SK-N-SH (cell line): ENCODE results near the gene SMCO2. TPM values are rescaled to one million over a fixed set of nuclear protein-coding genes. Genes with fewer than 3 reads are reported as not detected.
A peak's percentile ranks its signal among the peaks of the same experiment; 100 is the strongest.

Source experiments
- CTCF ChIA-PET: fragments of 300-600, 350-600 bp; formaldehyde crosslinking; extraction: SDS; loops from one replicate; lab custom pipeline; 2021; lab: Yijun Ruan, JAX
- POLR2A ChIA-PET: fragments of 350-600 bp; sonication (Branson Sonifier 250); formaldehyde crosslinking; extraction: SDS; loops from one replicate; lab custom pipeline; 2020; ENCODE audit warnings: antibody characterized with exemption, inconsistent platforms; lab: Yijun Ruan, JAX
- DNase-seq: peaks from one replicate; pipeline ENCODE4 v3.0.0; 2012
- H2AFZ ChIP-seq: fragments of 200-600 bp; sonication (generic); 2 replicates; pipeline ENCODE4 v1.8.1; 2016; ENCODE audit warnings: antibody characterized with exemption, mild to moderate bottlenecking, low read depth
- H3F3A ChIP-seq: fragments of 200-600 bp; sonication (generic); replicated peaks from 2 replicates; pipeline ENCODE3; 2016; ENCODE audit warnings: antibody characterized with exemption, mild to moderate bottlenecking; ENCODE audit not compliant: insufficient read depth
- H3K27ac ChIP-seq, 2 experiments: fragments of 200-500 bp in 1 of 2; fragments of 200-600 bp in 1 of 2; sonication (Bioruptor generic) in 1 of 2; sonication (generic), shearing (Covaris generic) in 1 of 2; 2 replicates each; pipeline versions ENCODE4 v1.5.1 to v1.6.1; 2014 to 2016; ENCODE audit warnings: low read depth in 2 of 2, inconsistent platforms in 1 of 2, low read length in 1 of 2, mild to moderate bottlenecking in 1 of 2, mixed read lengths in 1 of 2
- H3K27me3 ChIP-seq: fragments of 200-600 bp; sonication (generic), shearing (Covaris generic); 2 replicates; pipeline ENCODE4 v1.6.1; 2016; ENCODE audit warnings: mixed run types; ENCODE audit not compliant: insufficient read depth
- H3K36me3 ChIP-seq, 2 experiments: fragments of 200-500 bp in 1 of 2; fragments of 200-600 bp in 1 of 2; sonication (Bioruptor generic) in 1 of 2; sonication (generic) in 1 of 2; replicated peaks in 1 of 2; 2 replicates each; pipeline versions ENCODE3 to v1.5.1; 2014 to 2016; ENCODE audit warnings: low read length in 1 of 2, mild to moderate bottlenecking in 1 of 2; ENCODE audit not compliant: insufficient read depth in 2 of 2, control insufficient read depth in 1 of 2
- H3K4me1 ChIP-seq, 2 experiments: fragments of 200-500 bp in 1 of 2; fragments of 200-600 bp in 1 of 2; sonication (Bioruptor generic) in 1 of 2; sonication (generic), shearing (Covaris generic) in 1 of 2; 2 replicates each; pipeline versions ENCODE4 v1.5.1 to v1.6.1; 2014 to 2016; ENCODE audit warnings: low read depth in 1 of 2, low read length in 1 of 2, mixed run types in 1 of 2; ENCODE audit not compliant: insufficient read depth in 2 of 2, control insufficient read depth in 1 of 2
- H3K4me2 ChIP-seq: fragments of 200-600 bp; sonication (generic), shearing (Covaris generic); 2 replicates; pipeline ENCODE4 v1.6.1; 2017; ENCODE audit warnings: mixed run types
- H3K4me3 ChIP-seq, 2 experiments: fragments of 200-500 bp in 1 of 2; fragments of 200-600 bp in 1 of 2; sonication (Bioruptor generic) in 1 of 2; sonication (generic), shearing (Covaris generic) in 1 of 2; 2 replicates each; pipeline versions ENCODE4 v1.5.1 to v1.8.1; 2014 to 2016; ENCODE audit warnings: low read depth in 2 of 2, inconsistent platforms in 1 of 2, low read length in 1 of 2, mild to moderate bottlenecking in 1 of 2, mixed read lengths in 1 of 2, moderate library complexity in 1 of 2
- H3K79me2 ChIP-seq: fragments of 200-600 bp; sonication (generic); 2 replicates; pipeline ENCODE4 v1.8.1; 2017; ENCODE audit warnings: mild to moderate bottlenecking; ENCODE audit not compliant: insufficient read depth
- H3K9ac ChIP-seq: fragments of 200-600 bp; sonication (generic); 2 replicates; pipeline ENCODE4 v1.6.1; 2017; ENCODE audit warnings: mixed run types
- H3K9me2 ChIP-seq: fragments of 200-600 bp; sonication (generic); 2 replicates; pipeline ENCODE4 v1.6.1; 2017; ENCODE audit warnings: mixed run types
- H3K9me3 ChIP-seq: fragments of 200-600 bp; sonication (generic); 2 replicates; pipeline ENCODE4 v1.6.1; 2017; ENCODE audit warnings: mixed run types, mild to moderate bottlenecking, moderate library complexity
- H4K20me1 ChIP-seq: fragments of 200-600 bp; sonication (generic); 2 replicates; pipeline ENCODE4 v1.6.1; 2017; ENCODE audit warnings: mild to moderate bottlenecking, mixed run types; ENCODE audit not compliant: insufficient read depth
- CHD2 ChIP-seq: fragments of 150-350 bp; IDR thresholded peaks from 2 replicates; pipeline ENCODE4 v1.6.1; 2018; ENCODE audit warnings: low read length; ENCODE audit not compliant: partially characterized antibody
- ELF1 ChIP-seq: IDR thresholded peaks from 2 replicates; pipeline ENCODE4 v1.4.0; 2012
- EZH2phosphoT487 ChIP-seq: fragments of 200-600 bp; sonication (generic); IDR thresholded peaks from 2 replicates; pipeline ENCODE4 v1.6.1; 2017; ENCODE audit warnings: low read depth, mixed run types, mild to moderate bottlenecking, antibody characterized with exemption, moderate library complexity, borderline replicate concordance
- FOXM1 ChIP-seq: IDR thresholded peaks from 2 replicates; pipeline ENCODE4 v1.4.0; 2012; ENCODE audit warnings: low read depth, mild to moderate bottlenecking
- GABPA ChIP-seq: IDR thresholded peaks from 2 replicates; pipeline ENCODE4 v1.4.0; 2012; ENCODE audit warnings: low read depth, mild to moderate bottlenecking
- GATA2 ChIP-seq: sonication (generic); formaldehyde crosslinking; IDR thresholded peaks from 2 replicates; pipeline ENCODE4 v1.5.0; 2020; ENCODE audit warnings: mild to moderate bottlenecking, missing genetic modification reagents
- IRF3 ChIP-seq: fragments of 150-350 bp; IDR thresholded peaks from 2 replicates; pipeline ENCODE4 v1.6.1; 2016; ENCODE audit warnings: mild to moderate bottlenecking, low read depth, low read length
- MEF2A ChIP-seq: IDR thresholded peaks from 2 replicates; pipeline ENCODE4 v1.4.0; 2012; ENCODE audit warnings: low read depth, borderline replicate concordance
- NFIC ChIP-seq: IDR thresholded peaks from 2 replicates; pipeline ENCODE4 v1.4.0; 2012; ENCODE audit warnings: borderline replicate concordance
- NRF1 ChIP-seq: IDR thresholded peaks from 2 replicates; pipeline ENCODE4 v1.6.1; 2012; ENCODE audit warnings: low read depth, mild to moderate bottlenecking, low read length
- PBX3 ChIP-seq: IDR thresholded peaks from 2 replicates; pipeline ENCODE4; 2012
- POLR2AphosphoS5 ChIP-seq: IDR thresholded peaks from 2 replicates; pipeline ENCODE4 v1.6.1; 2012; ENCODE audit warnings: low read depth, low read length
- RFX5 ChIP-seq: IDR thresholded peaks from 2 replicates; pipeline ENCODE4 v1.6.1; 2012; ENCODE audit warnings: mild to moderate bottlenecking, improper control_type of control experiment, low read length
- RXRA ChIP-seq: IDR thresholded peaks from 2 replicates; pipeline ENCODE4 v1.4.0; 2012; ENCODE audit warnings: low read depth, mild to moderate bottlenecking, borderline replicate concordance
- SIN3A ChIP-seq: IDR thresholded peaks from 2 replicates; pipeline ENCODE4 v1.6.1; 2012; ENCODE audit warnings: low read depth, mild to moderate bottlenecking, low read length, moderate library complexity, borderline replicate concordance
- SMC3 ChIP-seq: IDR thresholded peaks from 2 replicates; pipeline ENCODE4 v1.6.1; 2012; ENCODE audit warnings: low read depth, low read length, improper control_type of control experiment
- TAF1 ChIP-seq: IDR thresholded peaks from 2 replicates; pipeline ENCODE4 v1.6.1; 2012; ENCODE audit warnings: low read depth, mild to moderate bottlenecking, low read length, moderate library complexity, borderline replicate concordance
- USF1 ChIP-seq: IDR thresholded peaks from 2 replicates; pipeline ENCODE4 v1.4.0; 2012; ENCODE audit warnings: low read depth, borderline replicate concordance
- USF2 ChIP-seq: fragments of 150-350 bp; IDR thresholded peaks from 2 replicates; pipeline ENCODE4 v1.6.1; 2017; ENCODE audit warnings: antibody characterized with exemption, low read length, low read depth, borderline replicate concordance
- YY1 ChIP-seq: IDR thresholded peaks from 2 replicates; pipeline ENCODE4 v1.4.0; 2012; ENCODE audit warnings: low read depth, mild to moderate bottlenecking
- ZBTB33 ChIP-seq: IDR thresholded peaks from 2 replicates; pipeline ENCODE4 v1.4.0; 2012; ENCODE audit warnings: low read depth, borderline replicate concordance
- WGBS: methylation state at CpG from one replicate; pipeline ENCODE4 v1.1.6; 2017; ENCODE audit warnings: low lambda C conversion rate; 5-methylcytosine and 5-hydroxymethylcytosine counted together
- polyA plus RNA-seq, 3 experiments: library from polyadenylated mRNA; depleted of rRNA; stranded (reverse); fragments of >200 nt; gene quantifications; 2 replicates each; pipeline ENCODE4 v1.2.3, GENCODE V29; 2012

The SMCO2 gene
- polyA plus RNA-seq, 1 of the 3 experiments (the other 2 are of a cell fraction), result 0.21 TPM

GRCh38 chr12:27535318-27535717 is 88.8 kb downstream of the SMCO2 start:
- Histone ChIP-seq H2AFZ (no peak overlapping the region), H3K9me2 (no peaks in the 10 kb centered on the region)
- no peak for DNase-seq
- TF ChIP-seq CHD2 (no peak), PBX3 (no peak), GABPA (no peak), RFX5 (no peak), NRF1 (no peak), RXRA (no peak), NFIC (no peak), USF1 (no peak), EZH2phosphoT487 (no peak), USF2 (no peak), MEF2A (no peak)
- TF ChIP-seq, all 33 proteins: peak for 0
- Histone ChIP-seq H3K9ac (no peak overlapping the region), H3K4me2 (no peak overlapping the region), H3K27ac (peak overlapping the region in 1 of 2 experiments; percentile 48; a peak in 1 of 4 replicates), H3K9me3 (no peaks in the 10 kb centered on the region), H4K20me1 (peaks cover 94% of the 10 kb centered on the region), H3F3A (peaks cover 10% of the 10 kb centered on the region), H3K27me3 (no peaks in the 10 kb centered on the region), H3K36me3 (peaks cover 12 to 48% of the 10 kb centered on the region in 2 experiments), H3K4me3 (no peak overlapping the region), H3K79me2 (peaks cover 100% of the 10 kb centered on the region), H3K4me1 (peaks cover 2 to 18% of the 10 kb centered on the region in 2 experiments; a peak in 3 of 4 replicates)
- 92% methylated on average over 6 of the region's 6 CpGs for WGBS
- ChIA-PET POLR2A (no interaction called here), CTCF (no interaction called here)

GRCh38 chr12:27537855-27538675 is 91.5 kb downstream of the SMCO2 start:
- peaks cover 12 to 30% of the 10 kb centered on the region in 2 experiments for H3K36me3 ChIP-seq
- H3K9me2 ChIP-seq, result no peaks in the 10 kb centered on the region
- H3K4me2 ChIP-seq, result no peak overlapping the region
- POLR2A ChIA-PET, result no interaction called here
- 91% methylated on average over 8 of the region's 8 CpGs for WGBS
- H2AFZ ChIP-seq, result no peak overlapping the region
- H3K9ac ChIP-seq, result no peak overlapping the region
- no peak overlapping the region for H3K27ac ChIP-seq
- CTCF ChIA-PET, result interaction anchor here (1.0 kb wide), 1 partner anchor 96 kb away, joined by 3 read pairs; no protein-coding TSS in a partner anchor
- H3K27me3 ChIP-seq, result no peaks in the 10 kb centered on the region
- H3K4me1 ChIP-seq, result peaks cover 2 to 24% of the 10 kb centered on the region in 2 experiments; a peak in 3 of 4 replicates
- no peak for DNase-seq
- H4K20me1 ChIP-seq, result peaks cover 93% of the 10 kb centered on the region
- no peak overlapping the region for H3K4me3 ChIP-seq
- H3K9me3 ChIP-seq, result no peaks in the 10 kb centered on the region
- H3K79me2 ChIP-seq, result peaks cover 100% of the 10 kb centered on the region
- H3F3A ChIP-seq, result peaks cover 15% of the 10 kb centered on the region
- TF ChIP-seq ZBTB33 (no peak), POLR2AphosphoS5 (no peak), IRF3 (no peak), EZH2phosphoT487 (no peak), GATA2 (CRISPR knock-in tag) (no peak), SMC3 (no peak), TAF1 (no peak), FOXM1 (no peak), ELF1 (no peak), YY1 (no peak), NRF1 (no peak), SIN3A (no peak), CHD2 (no peak)
